Measurements from ENCODE around the gene EIPR1. TPM values are rescaled to one million over a fixed set of nuclear protein-coding genes. Genes with fewer than 3 reads are reported as not detected.

The EIPR1 gene
- total and polyA plus RNA-seq, 2 of the 4 experiments (the other 2 are of a cell fraction), result 46.5 to 67.4 TPM

- Histone ChIP-seq H3K56ac (ENCODE audit: extremely low read depth, insufficient read depth, low read length) (no peak overlapping the region), H3K9ac (ENCODE audit: low read depth, low read length) (no peak overlapping the region), H3K14ac (replicated peaks; ENCODE audit: low read depth, low read length) (no peak overlapping the region), H3K79me1 (ENCODE audit: low read depth in 1 of 2, low read length in 2 of 2) (no peaks in the 10 kb centered on the region; a peak in 1 of 4 replicates), H2BK20ac (ENCODE audit: low read depth, low read length) (no peak overlapping the region), H2AFZ (replicated peaks; ENCODE audit: low read length, poor library complexity) (no peak overlapping the region), H3K4me1 (ENCODE audit: control insufficient read depth, insufficient read depth, low read length) (no peaks in the 10 kb centered on the region), H3K27me3 (ENCODE audit: control insufficient read depth, insufficient read depth, low read length) (no peaks in the 10 kb centered on the region), H3K9me1 (ENCODE audit: insufficient read depth, low read length) (peaks cover 8% of the 10 kb centered on the region), H4K5ac (ENCODE audit: low read depth, low read length) (no peak overlapping the region), H2BK5ac (ENCODE audit: low read depth, low read length, poor library complexity, severe bottlenecking) (no peak overlapping the region), H4K20me1 (ENCODE audit: insufficient read depth, low read length) (no peaks in the 10 kb centered on the region; the same call in 1 of the 2 replicates), H3K9me3 (ENCODE audit: control insufficient read depth, insufficient read depth, low read length) (no peaks in the 10 kb centered on the region), H2AK5ac (ENCODE audit: low read depth, low read length) (no peak overlapping the region), H3K23ac (ENCODE audit: low read depth, low read length) (no peak overlapping the region), H3K18ac (ENCODE audit: low read depth, low read length) (no peak overlapping the region), H3K4me2 (ENCODE audit: low read depth, low read length) (no peak overlapping the region), H4K91ac (ENCODE audit: insufficient read depth, low read depth, low read length) (no peak overlapping the region), H2AK9ac (replicated peaks; ENCODE audit: low read depth, low read length, poor library complexity) (no peak overlapping the region), H2BK120ac (ENCODE audit: low read depth, low read length) (no peak overlapping the region), H2BK15ac (ENCODE audit: low read depth, low read length) (no peak overlapping the region), H3K36me3 (ENCODE audit: control insufficient read depth, insufficient read depth, low read length) (no peaks in the 10 kb centered on the region; the same call in 1 of the 2 replicates), H4K8ac (ENCODE audit: low read depth in 2 of 2, low read length in 2 of 2) (no peak overlapping the region), H3K27ac (ENCODE audit: insufficient read depth, low read length) (no peak overlapping the region), H3K4me3 (ENCODE audit: insufficient read depth, low read depth, low read length) (no peak overlapping the region), H3K4ac (ENCODE audit: low read depth, low read length) (no peak overlapping the region)
- DNase-seq (no peak), ATAC-seq (ENCODE audit: low read depth) (no peak)
- TF ChIP-seq SMC3 (IDR thresholded peaks at IDR 0.05; ENCODE audit: low read depth, low read length) (no peak), NFE2L2 (IDR thresholded peaks at IDR 0.05; ENCODE audit: low read depth, low read length) (no peak), USF2 (IDR thresholded peaks at IDR 0.05; ENCODE audit: low read depth, low read length) (no peak), MAFK (IDR thresholded peaks at IDR 0.05; ENCODE audit: low read depth, low read length) (no peak), FOS (IDR thresholded peaks at IDR 0.05; ENCODE audit: low read depth, low read length) (no peak), RCOR1 (IDR thresholded peaks at IDR 0.05; ENCODE audit: insufficient replicate concordance, low read length) (no peak), MXI1 (IDR thresholded peaks at IDR 0.05; ENCODE audit: borderline replicate concordance, low read depth, low read length) (no peak), CEBPB (IDR thresholded peaks at IDR 0.05; ENCODE audit: low read depth, low read length) (no peak), BHLHE40 (IDR thresholded peaks at IDR 0.05; ENCODE audit: low read depth, low read length) (no peak), RAD21 (IDR thresholded peaks at IDR 0.05; ENCODE audit: low read length) (no peak), RFX5 (IDR thresholded peaks at IDR 0.05; ENCODE audit: low read depth, low read length) (no peak), CHD1 (IDR thresholded peaks at IDR 0.05; ENCODE audit: low read depth, low read length) (no peak)
- intact Hi-C loops (cut with micrococcal nuclease) (no loop called here), in situ Hi-C loops (cut with MboI; ENCODE audit: low sequenced_read_pairs) (no loop called here), dilution Hi-C loops (cut with HindIII; ENCODE audit: low sequenced_read_pairs, unreplicated experiment) (no loop called here)
- CTCF ChIA-PET, result interaction anchor here (1.4 kb wide), 1 partner anchor 13 kb away, joined by 5 read pairs; no protein-coding TSS in a partner anchor
- BruUV-seq (replicated peaks), result no TSS peak
- 100% methylated on average over 2 of the region's 9 CpGs; no CpG with 5 or more reads in 1 of the 2 experiments for WGBS, 2 experiments (ENCODE audit: extremely low coverage in 2 of 2, insufficient read length in 1 of 2)
- POLR2A ChIA-PET (ENCODE audit: unreplicated experiment), result no interaction called here
Observed at GRCh38 chr2:3202926-3203325, 174.7 kb downstream of the EIPR1 start.

All from IMR-90 (cell line).